Common myeloid progenitor, CD34-positive (primary cell): ENCODE measurements around the gene SLC50A1.
"Not testable (repeated sequence)": the region's sequence is repeated elsewhere in the genome, so short reads cannot be mapped to it uniquely, and the experiment has no call there.

ENCODE experiments used
- CTCF ChIA-PET: fragments of 350-600 bp; sonication (Branson Sonifier 250); formaldehyde crosslinking; loops from one replicate; lab custom pipeline; 2021; ENCODE audit warnings: antibody characterized with exemption; lab: Charles Lee
- POLR2A ChIA-PET: fragments of 350-600 bp; sonication (Branson Sonifier 250); formaldehyde crosslinking; loops from one replicate; lab custom pipeline; 2021; ENCODE audit warnings: antibody characterized with exemption; lab: Charles Lee
- DNase-seq, 3 donors: peaks; one replicate each; pipeline versions ENCODE4 v3.0.0 to v3.0.0-alpha.2; 2013
- H3K27ac ChIP-seq, 2 experiments: 1 replicate in 1 of 2; 2 replicates in 1 of 2; pipeline ENCODE4 v1.7.0; 2013; ENCODE audit warnings: inconsistent platforms in 2 of 2, low read length in 2 of 2, mild to moderate bottlenecking in 2 of 2, low read depth in 1 of 2, moderate library complexity in 1 of 2; ENCODE audit not compliant: severe bottlenecking in 2 of 2, insufficient read depth in 1 of 2, poor library complexity in 1 of 2
- H3K27me3 ChIP-seq, 5 experiments: replicated peaks in 2 of 5; 1 replicate in 3 of 5; 2 replicates in 2 of 5; pipeline versions ENCODE4 v1.6.1 to v1.7.0; 2013; ENCODE audit warnings: low read length in 4 of 5, mild to moderate bottlenecking in 2 of 5, moderate library complexity in 2 of 5, inconsistent platforms in 1 of 5; ENCODE audit not compliant: insufficient read depth in 5 of 5, control insufficient read depth in 4 of 5
- H3K36me3 ChIP-seq, 4 experiments: 1 replicate in 2 of 4; 2 replicates in 2 of 4; pipeline versions ENCODE4 v1.6.1 to v1.7.0; 2013; ENCODE audit warnings: low read length in 3 of 4, control low read depth in 1 of 4, mild to moderate bottlenecking in 1 of 4; ENCODE audit not compliant: control insufficient read depth in 4 of 4, insufficient read depth in 4 of 4
- H3K4me1 ChIP-seq, 4 experiments: 1 replicate in 3 of 4; 2 replicates in 1 of 4; pipeline versions ENCODE4 v1.6.1 to v1.7.1; 2013; ENCODE audit warnings: low read length in 3 of 4, mild to moderate bottlenecking in 3 of 4, control low read depth in 1 of 4, inconsistent platforms in 1 of 4, moderate library complexity in 1 of 4; ENCODE audit not compliant: control insufficient read depth in 4 of 4, insufficient read depth in 4 of 4; ENCODE audit errors: control extremely low read depth in 1 of 4
- H3K4me3 ChIP-seq, 7 experiments: 1 replicate in 4 of 7; 2 replicates in 3 of 7; pipeline versions ENCODE4 v1.5.1 to v1.7.0; 2013; ENCODE audit warnings: mild to moderate bottlenecking in 7 of 7, low read length in 6 of 7, moderate library complexity in 6 of 7, inconsistent platforms in 2 of 7, low read depth in 2 of 7, control low read depth in 1 of 7; ENCODE audit not compliant: insufficient read depth in 4 of 7, control insufficient read depth in 1 of 7; ENCODE audit errors: extremely low read depth in 1 of 7
- H3K9me3 ChIP-seq, 5 experiments: 1 replicate in 4 of 5; 2 replicates in 1 of 5; pipeline versions ENCODE4 v1.6.1 to v1.7.1; 2013; ENCODE audit warnings: low read length in 4 of 5, mild to moderate bottlenecking in 2 of 5, inconsistent platforms in 1 of 5, low read depth in 1 of 5, moderate library complexity in 1 of 5; ENCODE audit not compliant: control insufficient read depth in 4 of 5, insufficient read depth in 2 of 5; ENCODE audit errors: control extremely low read depth in 1 of 5
- WGBS: methylation state at CpG from one replicate; pipeline ENCODE4 v1.1.5; 2013; ENCODE audit not compliant: insufficient coverage; 5-methylcytosine and 5-hydroxymethylcytosine counted together

The SLC50A1 gene

DNA sequence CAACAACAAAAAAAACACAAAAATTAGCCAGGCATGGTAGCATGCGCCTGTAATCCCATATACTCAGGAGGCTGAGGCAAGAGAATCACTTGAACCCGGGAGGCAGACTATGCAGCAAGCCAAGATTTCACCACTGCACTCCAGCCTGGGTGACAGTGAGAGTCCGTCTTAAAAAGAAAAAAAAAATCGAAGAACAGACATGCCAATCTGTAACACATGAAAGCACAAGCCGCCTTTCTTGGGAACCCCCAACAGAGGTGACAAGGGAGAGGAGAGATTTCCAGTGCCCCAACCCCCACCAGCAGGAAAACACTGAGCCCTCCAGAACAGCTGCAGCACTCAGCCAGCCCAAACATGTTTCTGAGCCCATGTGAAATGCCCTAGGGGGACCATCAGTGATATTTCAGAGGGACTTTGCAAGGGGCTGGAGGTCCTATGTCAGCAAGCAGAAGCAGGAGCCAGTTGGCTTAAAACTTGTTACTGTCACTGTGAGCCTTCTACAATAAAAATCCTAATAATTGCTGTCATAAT is 22.1 kb upstream of the SLC50A1 start:
- ChIA-PET CTCF (interaction anchor here (0.9 kb wide), 1 partner anchor 20 kb away, joined by 3 read pairs; no protein-coding TSS in a partner anchor), POLR2A (no interaction called here)
- H3K4me3 ChIP-seq = no peak overlapping the region
- 100% methylated on average over 3 of the region's 5 CpGs for whole genome bisulfite sequencing
- H3K27me3 ChIP-seq = no peaks in the 10 kb centered on the region
- H3K9me3 ChIP-seq = no peaks in the 10 kb centered on the region
- no peak overlapping the region for H3K27ac ChIP-seq
- DNase-seq = no peak
- H3K36me3 ChIP-seq = no peaks in the 10 kb centered on the region
- peaks cover 0 to 18% (median 13%) of the 10 kb centered on the region in 4 experiments for H3K4me1 ChIP-seq

DNA sequence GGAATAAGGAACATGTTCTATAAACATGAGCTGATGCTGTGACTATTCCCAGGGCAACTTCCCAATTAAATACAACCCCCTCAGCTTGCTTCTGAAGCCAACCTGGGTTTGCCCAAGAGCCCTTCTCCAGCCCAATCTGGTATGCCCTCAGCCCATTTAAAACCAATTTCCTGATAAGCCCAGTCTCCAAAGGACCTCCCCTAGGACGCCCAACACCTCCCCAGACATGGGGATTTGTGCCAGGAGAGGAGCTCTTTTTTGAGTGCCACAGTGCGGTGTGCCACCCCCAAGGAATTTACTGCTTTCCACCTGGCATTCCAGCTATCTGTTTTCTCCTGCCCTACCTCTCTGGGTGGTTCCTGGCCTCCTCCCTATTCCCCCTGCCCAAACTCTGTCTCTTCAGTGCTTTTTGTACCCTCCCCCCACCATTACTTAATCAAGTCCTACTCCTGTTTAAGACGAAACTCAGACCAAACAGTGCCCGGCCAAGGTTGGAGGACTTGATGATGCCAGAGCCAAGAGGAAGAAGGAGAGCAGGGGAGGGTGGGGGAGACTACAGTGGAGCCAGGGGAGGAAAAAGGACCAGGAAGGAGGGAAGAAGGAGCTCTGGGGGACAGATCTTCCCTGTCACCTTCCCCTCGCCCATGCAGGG is 19.4 kb upstream of the SLC50A1 start:
- ChIA-PET CTCF (interaction anchor here (0.7 to 3.6 kb wide), 10 partner anchors 9 to 56 kb away, joined by 3 to 21 read pairs (median 6); partner anchors contain the start of genes EFNA4, KRTCAP2 and SLC50A1), POLR2A (interaction anchor here (0.8 kb wide), 1 partner anchor 9 kb away, joined by 3 read pairs; no protein-coding TSS in a partner anchor)
- H3K27me3 ChIP-seq = no peaks in the 10 kb centered on the region
- H3K36me3 ChIP-seq = no peaks in the 10 kb centered on the region
- H3K9me3 ChIP-seq = no peaks in the 10 kb centered on the region
- no peak overlapping the region for H3K4me3 ChIP-seq
- 100% methylated on average over 1 of the region's 5 CpGs for WGBS
- H3K4me1 ChIP-seq = peaks cover 0 to 10% (median 4%) of the 10 kb centered on the region in 4 experiments
- DNase-seq = no peak
- H3K27ac ChIP-seq = no peak overlapping the region

DNA sequence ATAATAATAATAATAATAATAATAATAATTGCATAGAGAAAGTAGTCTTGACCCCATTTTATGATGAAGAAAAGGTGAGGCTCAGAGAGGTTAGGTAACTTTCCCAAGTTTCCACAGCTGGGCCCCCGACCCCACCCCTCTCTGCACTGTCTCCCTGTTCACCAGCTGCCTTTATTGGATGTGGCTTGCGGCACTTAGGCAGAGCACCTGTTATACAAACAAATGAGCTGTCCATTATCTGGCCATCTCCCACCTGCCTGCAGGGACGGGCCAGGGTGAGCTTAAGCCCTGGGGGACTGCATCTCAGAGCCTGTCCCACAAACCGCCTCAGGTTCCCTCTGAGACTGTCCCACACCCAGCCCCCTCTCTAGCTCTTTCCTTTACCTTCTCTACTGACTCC is 18.0 kb upstream of the SLC50A1 start:
- POLR2A ChIA-PET = no interaction called here
- H3K27ac ChIP-seq = no peak overlapping the region
- 84% methylated on average over 3 of the region's 4 CpGs for WGBS
- CTCF ChIA-PET = interaction anchor here (0.7 to 3.6 kb wide), 5 partner anchors 9 to 50 kb away, joined by 3 to 21 read pairs (median 3); no protein-coding TSS in a partner anchor
- H3K27me3 ChIP-seq = no peaks in the 10 kb centered on the region
- H3K36me3 ChIP-seq = no peaks in the 10 kb centered on the region
- H3K4me1 ChIP-seq = no peaks in the 10 kb centered on the region
- no peak overlapping the region for H3K4me3 ChIP-seq
- no peak for DNase-seq
- H3K9me3 ChIP-seq = no peaks in the 10 kb centered on the region

DNA sequence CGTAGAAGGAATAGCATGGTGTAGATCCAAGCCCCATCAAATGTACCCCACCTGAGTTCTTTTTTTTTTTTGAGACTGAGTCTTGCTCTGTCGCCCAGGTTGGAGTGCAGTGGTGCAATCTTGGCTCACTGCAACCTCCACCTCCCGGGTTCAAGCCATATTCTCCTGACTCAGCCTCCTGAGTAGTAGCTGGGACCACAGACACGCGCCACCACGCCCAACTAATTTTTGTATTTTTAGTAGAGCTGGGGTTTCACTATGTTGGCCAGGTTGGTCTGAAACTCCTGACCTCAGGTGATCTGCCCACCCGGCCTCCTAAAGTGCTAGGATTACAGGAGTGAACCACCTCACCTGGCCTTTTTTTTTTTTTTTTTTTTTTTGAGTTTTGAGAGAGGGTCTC is 17.6 kb upstream of the SLC50A1 start:
- H3K9me3 ChIP-seq, DNase-seq, H3K4me3 ChIP-seq, H3K4me1 ChIP-seq, H3K27ac ChIP-seq, H3K27me3 ChIP-seq, H3K36me3 ChIP-seq: not testable (repeated sequence)
- ChIA-PET CTCF (interaction anchor here (0.7 to 3.6 kb wide), 5 partner anchors 8 to 50 kb away, joined by 3 to 21 read pairs (median 3); no protein-coding TSS in a partner anchor), POLR2A (interaction anchor here (0.6 kb wide), 1 partner anchor 17 kb away, joined by 3 read pairs; no protein-coding TSS in a partner anchor)
- 100% methylated on average over 4 of the region's 7 CpGs for WGBS

DNA sequence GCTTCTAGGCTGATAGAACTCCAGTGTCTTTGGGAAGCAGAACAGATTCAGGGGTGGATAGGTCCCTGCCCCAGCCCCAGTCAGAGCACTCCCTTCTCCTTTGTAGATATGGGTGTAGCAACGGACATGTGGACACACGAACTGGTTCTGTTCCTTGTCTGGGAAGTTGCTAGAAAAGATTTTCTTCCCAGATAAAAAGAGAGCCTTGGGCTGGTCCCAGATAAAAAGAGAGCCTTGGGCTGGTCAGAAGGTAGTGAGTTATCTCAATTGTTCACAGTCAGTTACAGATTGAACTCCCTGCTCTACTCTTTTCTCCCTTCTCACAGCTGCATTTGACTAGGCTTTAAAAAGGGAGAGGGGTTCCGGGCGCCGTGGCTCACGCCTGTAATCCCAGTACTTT is 15.4 kb upstream of the SLC50A1 start:
- no peaks in the 10 kb centered on the region for H3K4me1 ChIP-seq
- H3K36me3 ChIP-seq = no peaks in the 10 kb centered on the region
- ChIA-PET CTCF (interaction anchor here (1.3 to 1.5 kb wide), 3 partner anchors 14 to 53 kb away, joined by 4 to 6 read pairs (median 5); partner anchors contain the start of gene KRTCAP2), POLR2A (no interaction called here)
- H3K27me3 ChIP-seq = peaks cover 0 to 1% (median 0%) of the 10 kb centered on the region in 5 experiments
- no peak overlapping the region for H3K4me3 ChIP-seq
- WGBS = 80% methylated on average over 1 of the region's 6 CpGs
- DNase-seq = no peak
- H3K9me3 ChIP-seq = no peaks in the 10 kb centered on the region
- no peak overlapping the region for H3K27ac ChIP-seq

DNA sequence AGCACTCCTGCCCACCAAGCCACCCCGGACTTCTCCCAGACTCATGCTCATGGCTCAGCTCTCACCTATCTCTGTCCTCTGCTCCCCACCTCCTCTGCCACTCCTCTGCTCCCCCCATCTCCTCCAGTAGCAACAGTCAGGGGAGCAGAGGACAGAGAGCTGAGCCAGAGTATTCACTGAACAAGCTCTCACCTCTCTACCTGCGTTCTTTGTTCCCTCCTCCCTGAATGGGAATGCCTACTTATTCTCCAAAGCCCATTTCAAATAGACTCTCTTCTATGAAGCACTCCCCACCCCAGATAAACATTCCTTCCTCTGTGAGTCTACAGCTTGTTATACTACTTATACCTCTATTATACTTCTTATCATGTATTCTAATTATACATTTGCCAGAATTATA is 14.4 kb upstream of the SLC50A1 start:
- H3K4me1 ChIP-seq = peaks cover 0 to 4% (median 3%) of the 10 kb centered on the region in 4 experiments
- CTCF ChIA-PET = interaction anchor here (1.1 to 1.5 kb wide), 7 partner anchors 9 to 54 kb away, joined by 3 to 8 read pairs (median 5); partner anchors contain the start of gene KRTCAP2
- DNase-seq = no peak
- peaks cover 0 to 9% (median 0%) of the 10 kb centered on the region in 5 experiments for H3K27me3 ChIP-seq
- no peaks in the 10 kb centered on the region for H3K9me3 ChIP-seq
- H3K27ac ChIP-seq = no peak overlapping the region
- H3K36me3 ChIP-seq = no peaks in the 10 kb centered on the region
- no peak overlapping the region for H3K4me3 ChIP-seq
- POLR2A ChIA-PET = no interaction called here
- WGBS = 100% methylated on average over 2 of the region's 2 CpGs

DNA sequence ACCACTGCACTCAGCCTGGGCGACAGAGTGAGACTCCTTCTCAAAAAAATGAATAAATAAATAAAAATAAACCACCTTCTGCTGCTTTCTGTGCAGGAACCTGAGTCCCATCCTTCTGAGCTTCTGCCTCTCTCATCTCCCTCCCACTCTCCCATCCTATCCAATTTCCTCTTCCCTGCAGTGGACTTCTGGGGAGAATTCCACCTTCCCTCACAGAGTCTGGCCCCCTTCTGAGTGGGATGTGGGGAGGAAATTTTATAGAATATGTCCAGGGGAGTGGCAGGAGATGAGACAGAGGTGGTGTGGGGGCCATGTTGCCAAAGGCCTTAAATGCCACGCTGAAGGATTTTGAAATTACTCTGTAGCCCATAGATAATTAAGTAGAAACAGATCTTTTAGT is 13.3 kb upstream of the SLC50A1 start:
- no peak for DNase-seq
- ChIA-PET CTCF (interaction anchor here (0.6 to 1.5 kb wide), 4 partner anchors 15 to 45 kb away, joined by 3 to 5 read pairs (median 4); no protein-coding TSS in a partner anchor), POLR2A (no interaction called here)
- Histone ChIP-seq H3K9me3 (no peaks in the 10 kb centered on the region), H3K36me3 (no peaks in the 10 kb centered on the region), H3K4me1 (peaks cover 0 to 15% (median 13%) of the 10 kb centered on the region in 4 experiments), H3K27ac (no peak overlapping the region), H3K4me3 (no peak overlapping the region), H3K27me3 (peaks cover 0 to 9% (median 3%) of the 10 kb centered on the region in 5 experiments)
- WGBS = no CpG with 5 or more reads among the region's 2 CpGs
